BE2C (cell line): Measurements from ENCODE around the gene GUCA1A.

Source experiments
- DNase-seq: peaks from one replicate; pipeline ENCODE4 v3.0.0-alpha.2; 2020
- H3K27me3 ChIP-seq: fragments of 250-450 bp; sonication (Bioruptor Pico); 2 replicates; pipeline ENCODE4 v1.5.1; 2020; ENCODE audit warnings: mild to moderate bottlenecking
- H3K36me3 ChIP-seq: fragments of 250-450 bp; sonication (Bioruptor Pico); 2 replicates; pipeline ENCODE4 v1.5.1; 2020; ENCODE audit warnings: mild to moderate bottlenecking
- H3K4me1 ChIP-seq: fragments of 250-450 bp; sonication (Bioruptor Pico); 2 replicates; pipeline ENCODE4 v1.5.1; 2020
- H3K4me3 ChIP-seq: 2 replicates; pipeline ENCODE4 v1.5.1; 2011; ENCODE audit warnings: low read depth, low read length
- H3K9me3 ChIP-seq: fragments of 250-450 bp; sonication (Bioruptor Pico); 2 replicates; pipeline ENCODE4 v1.5.1; 2020
- TF ChIP-seq, protein P1 (sequence below): IDR thresholded peaks from 2 replicates; pipeline ENCODE4 v1.5.1; 2012; ENCODE audit warnings: mild to moderate bottlenecking, low read depth, low read length

GUCA1A gene

DNA sequence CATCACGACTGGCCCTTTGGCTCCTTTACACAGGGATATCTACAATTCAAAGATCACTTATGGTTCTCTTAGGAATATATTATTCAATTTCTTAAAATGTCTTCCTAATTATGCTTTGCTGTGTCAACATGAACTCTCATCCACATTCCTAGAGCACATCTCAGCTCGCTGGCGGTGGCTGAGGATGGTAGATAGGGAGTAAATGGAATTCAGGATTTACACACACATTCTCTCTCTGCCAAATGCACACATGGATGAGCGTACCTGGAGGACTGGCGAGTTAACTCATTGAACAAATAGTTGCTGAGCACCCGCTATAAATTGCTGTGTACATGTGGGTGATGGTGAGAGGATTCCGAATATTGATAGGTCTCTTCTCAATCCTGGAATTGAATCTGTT lies 49.3 kb downstream of the GUCA1A start:
- Histone ChIP-seq H3K9me3 (no peaks in the 10 kb centered on the region), H3K27me3 (no peaks in the 10 kb centered on the region), H3K4me3 (no peak overlapping the region), H3K36me3 (no peaks in the 10 kb centered on the region), H3K4me1 (no peaks in the 10 kb centered on the region; the same call in 1 of the 2 replicates)
- no peak for DNase-seq
- TF ChIP-seq, protein P1, sequence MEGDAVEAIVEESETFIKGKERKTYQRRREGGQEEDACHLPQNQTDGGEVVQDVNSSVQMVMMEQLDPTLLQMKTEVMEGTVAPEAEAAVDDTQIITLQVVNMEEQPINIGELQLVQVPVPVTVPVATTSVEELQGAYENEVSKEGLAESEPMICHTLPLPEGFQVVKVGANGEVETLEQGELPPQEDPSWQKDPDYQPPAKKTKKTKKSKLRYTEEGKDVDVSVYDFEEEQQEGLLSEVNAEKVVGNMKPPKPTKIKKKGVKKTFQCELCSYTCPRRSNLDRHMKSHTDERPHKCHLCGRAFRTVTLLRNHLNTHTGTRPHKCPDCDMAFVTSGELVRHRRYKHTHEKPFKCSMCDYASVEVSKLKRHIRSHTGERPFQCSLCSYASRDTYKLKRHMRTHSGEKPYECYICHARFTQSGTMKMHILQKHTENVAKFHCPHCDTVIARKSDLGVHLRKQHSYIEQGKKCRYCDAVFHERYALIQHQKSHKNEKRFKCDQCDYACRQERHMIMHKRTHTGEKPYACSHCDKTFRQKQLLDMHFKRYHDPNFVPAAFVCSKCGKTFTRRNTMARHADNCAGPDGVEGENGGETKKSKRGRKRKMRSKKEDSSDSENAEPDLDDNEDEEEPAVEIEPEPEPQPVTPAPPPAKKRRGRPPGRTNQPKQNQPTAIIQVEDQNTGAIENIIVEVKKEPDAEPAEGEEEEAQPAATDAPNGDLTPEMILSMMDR: no peak

DNA sequence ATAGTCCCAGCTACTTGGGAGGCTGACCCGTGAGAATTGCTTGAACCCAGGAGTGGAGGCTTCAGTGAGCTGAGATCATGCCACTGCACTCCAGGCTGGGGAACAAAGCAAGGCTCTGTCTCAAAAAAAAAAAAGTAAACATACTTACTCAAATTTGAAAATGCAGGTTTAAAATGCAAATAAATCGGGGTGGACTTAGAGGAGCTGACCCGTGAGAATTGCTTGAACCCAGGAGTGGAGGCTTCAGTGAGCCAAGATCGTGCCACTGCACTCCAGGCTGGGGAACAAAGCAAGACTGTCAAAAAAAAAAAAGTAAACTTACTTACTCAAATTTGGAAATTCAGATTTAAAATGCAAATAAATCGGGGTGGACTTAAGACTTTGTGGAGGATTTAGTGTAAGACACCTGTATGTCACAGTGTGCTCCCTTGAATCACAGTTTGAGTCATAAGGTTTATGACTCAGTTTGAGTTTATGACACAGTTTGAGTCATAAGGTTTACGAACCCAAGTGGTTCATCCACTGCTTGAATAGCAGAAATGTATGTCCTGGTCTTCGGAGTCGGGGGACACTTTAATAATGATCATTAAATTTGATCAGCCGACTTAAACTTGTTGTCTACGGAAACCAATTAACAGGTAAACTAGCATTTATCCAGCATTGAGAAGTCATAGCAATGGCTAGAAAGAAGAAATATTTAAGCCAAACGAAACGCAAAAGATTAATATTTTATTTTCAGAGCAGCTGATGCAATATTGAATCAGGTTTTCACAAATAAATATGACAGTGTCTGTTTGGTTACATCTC lies 51.3 kb downstream of the GUCA1A start:
- H3K4me3 ChIP-seq: no peak overlapping the region
- H3K36me3 ChIP-seq: no peaks in the 10 kb centered on the region
- no peaks in the 10 kb centered on the region for H3K27me3 ChIP-seq
- TF ChIP-seq, protein P1: no peak
- no peak for DNase-seq
- no peaks in the 10 kb centered on the region; the same call in 1 of the 2 replicates for H3K4me1 ChIP-seq
- no peaks in the 10 kb centered on the region for H3K9me3 ChIP-seq

DNA sequence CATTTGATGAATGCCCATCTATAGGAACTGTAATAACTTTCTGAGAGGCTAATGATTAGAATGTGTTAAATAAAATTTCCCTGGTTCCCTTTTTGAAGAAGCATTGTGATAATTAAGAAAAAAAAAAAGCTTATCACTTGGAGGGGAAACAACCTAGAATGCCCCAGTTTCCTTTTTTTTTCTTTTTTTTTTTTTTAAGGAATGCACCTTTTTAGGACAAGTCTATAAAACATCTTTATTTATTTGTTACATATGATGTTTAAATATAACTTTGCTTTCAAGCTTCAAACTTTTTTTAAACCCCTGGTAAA lies 51.8 kb downstream of the GUCA1A start:
- H3K27me3 ChIP-seq: no peaks in the 10 kb centered on the region
- no peaks in the 10 kb centered on the region; the same call in 1 of the 2 replicates for H3K4me1 ChIP-seq
- TF ChIP-seq, protein P1: no peak
- no peaks in the 10 kb centered on the region for H3K36me3 ChIP-seq
- DNase-seq: no peak
- no peak overlapping the region for H3K4me3 ChIP-seq
- no peaks in the 10 kb centered on the region for H3K9me3 ChIP-seq

DNA sequence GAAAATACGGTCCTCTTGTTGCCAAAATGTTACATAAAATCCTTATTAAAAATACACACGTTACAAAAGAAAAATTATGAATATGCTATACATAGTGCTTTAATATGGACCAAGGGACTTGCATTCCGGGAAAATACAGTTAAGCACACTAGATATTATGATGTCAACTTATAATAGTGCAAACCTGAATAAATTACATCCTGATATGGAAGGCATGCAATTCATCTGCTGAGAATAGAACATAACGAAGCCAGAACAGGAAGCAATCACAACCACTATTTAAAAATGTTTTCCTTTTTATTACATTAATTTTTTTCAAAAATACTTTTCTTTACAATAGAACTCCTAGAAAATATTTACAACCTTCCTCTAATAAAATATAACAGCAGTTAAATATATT lies 52.3 kb downstream of the GUCA1A start:
- TF ChIP-seq, protein P1: no peak
- Histone ChIP-seq H3K36me3 (no peaks in the 10 kb centered on the region), H3K9me3 (no peaks in the 10 kb centered on the region), H3K27me3 (no peaks in the 10 kb centered on the region), H3K4me1 (no peaks in the 10 kb centered on the region; the same call in none of the 2 replicates), H3K4me3 (no peak overlapping the region)
- no peak for DNase-seq

DNA sequence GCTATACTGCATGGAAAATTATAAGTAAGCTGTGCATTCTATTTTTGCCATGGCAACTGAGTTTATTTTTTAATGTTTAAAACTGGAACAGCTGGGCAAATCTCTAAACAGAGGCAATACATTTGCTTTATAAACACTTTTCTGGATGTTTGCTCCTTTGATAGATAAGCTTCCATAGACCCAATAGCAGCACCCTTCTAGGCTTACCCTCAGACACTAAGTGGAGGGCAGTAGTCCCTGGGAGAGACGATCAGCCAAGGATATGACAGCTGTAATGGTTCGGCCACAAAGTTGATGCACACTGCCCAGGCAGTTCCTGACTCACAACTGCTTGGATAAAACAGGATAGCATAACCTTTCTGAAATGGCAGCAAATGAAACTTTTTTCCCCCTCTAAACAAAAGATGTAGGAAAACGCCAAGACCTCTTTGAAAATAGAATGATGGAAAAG lies 53.0 kb downstream of the GUCA1A start:
- Histone ChIP-seq H3K27me3 (no peaks in the 10 kb centered on the region), H3K9me3 (no peaks in the 10 kb centered on the region), H3K4me3 (no peak overlapping the region), H3K4me1 (peaks cover 5% of the 10 kb centered on the region), H3K36me3 (no peaks in the 10 kb centered on the region)
- no peak for DNase-seq
- TF ChIP-seq, protein P1: no peak

DNA sequence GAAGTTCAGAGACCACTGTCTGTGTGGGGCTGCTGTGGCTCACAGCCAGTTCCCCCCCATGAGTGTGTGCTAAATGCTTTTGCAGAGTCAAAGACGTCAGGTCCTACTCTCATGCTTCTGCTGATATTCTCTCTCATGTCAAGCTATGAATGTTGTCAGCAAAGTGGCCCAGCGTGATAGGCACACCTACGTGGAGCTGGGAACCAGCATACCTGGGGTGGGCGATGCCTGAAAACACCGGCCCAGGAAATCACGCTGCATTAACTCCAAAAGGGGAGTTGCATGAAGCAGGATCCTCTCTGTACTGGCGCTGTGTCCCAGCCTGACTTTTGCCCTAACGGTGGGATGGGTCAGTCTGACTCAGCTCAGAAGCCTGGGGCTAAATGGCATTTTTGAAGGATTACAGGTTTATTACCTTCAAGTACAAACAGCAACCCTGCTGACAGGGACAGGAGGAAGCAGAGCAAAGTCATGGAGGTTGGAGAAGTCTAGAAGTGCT lies 53.5 kb downstream of the GUCA1A start:
- H3K4me1 ChIP-seq: peaks cover 5% of the 10 kb centered on the region

More for the DNA sequence above, 53.5 kb downstream of the GUCA1A start:
- Histone ChIP-seq H3K36me3 (no peaks in the 10 kb centered on the region; the same call in 1 of the 2 replicates), H3K27me3 (no peaks in the 10 kb centered on the region), H3K4me3 (no peak overlapping the region), H3K9me3 (no peaks in the 10 kb centered on the region)
- DNase-seq: no peak
- TF ChIP-seq, protein P1: no peak
